H1 (cell line): ENCODE results near the gene RPS28. TPM values are rescaled to one million over a fixed set of nuclear protein-coding genes. Genes with fewer than 3 reads are reported as not detected.

Source experiments
- KDM1A ChIP-seq: fragments of 200-600, 300-600 bp; sonication (generic); IDR thresholded peaks from 2 replicates; pipeline ENCODE4 v1.7.1; 2016; ENCODE audit warnings: mild to moderate bottlenecking, low read length, borderline replicate concordance
- KDM4A ChIP-seq: IDR thresholded peaks from one replicate; pipeline ENCODE4 v1.7.1; 2012; ENCODE audit warnings: low read depth, mild to moderate bottlenecking, moderate library complexity, low read length, inconsistent platforms; ENCODE audit not compliant: severe bottlenecking
- MAFK ChIP-seq: IDR thresholded peaks from 2 replicates; pipeline ENCODE4 v1.6.1; 2012; ENCODE audit warnings: low read depth, mild to moderate bottlenecking, improper control_type of control experiment, low read length
- RAD21 ChIP-seq, 2 experiments: IDR thresholded peaks in 1 of 2; conservative IDR thresholded peaks in 1 of 2; 2 replicates each; pipeline ENCODE4 v1.6.1; 2011; ENCODE audit warnings: low read depth in 2 of 2, low read length in 2 of 2, improper control_type of control experiment in 1 of 2, inconsistent platforms in 1 of 2, mild to moderate bottlenecking in 1 of 2, moderate library complexity in 1 of 2
- RNF2 ChIP-seq: fragments of 200-900, 300-1000 bp; sonication (generic); IDR thresholded peaks from 2 replicates; pipeline ENCODE4 v1.7.1; 2016; ENCODE audit warnings: borderline replicate concordance, low read depth, mild to moderate bottlenecking, antibody characterized with exemption, low read length; ENCODE audit not compliant: poor library complexity, severe bottlenecking; ENCODE audit errors: missing control alignments
- polyA plus RNA-seq, 7 experiments: library from polyadenylated mRNA; depleted of rRNA in 3 of 7; stranded (reverse) in 5 of 7; unstranded in 2 of 7; fragments of >200 nt in 5 of 7; fragments of 200-250 nt in 2 of 7; gene quantifications; 1 replicate in 5 of 7; 2 replicates in 1 of 7; 4 replicates in 1 of 7; pipeline versions ENCODE4 v1.2.1 to v1.2.3, GENCODE V29; 2011 to 2013; ENCODE audit warnings: missing spikeins in 2 of 7, mixed read lengths in 2 of 7
- total RNA-seq: library from RNA; stranded (reverse); fragmentation: NEBNext Ultra II Directional; extraction: Animal tissue kit (Norgen Biotek cat#: 25700); gene quantifications from 2 replicates; pipeline ENCODE4 v1.2.1, GENCODE V29; 2021

Gene RPS28
- total and polyA plus RNA-seq, 2 of the 8 experiments (the other 6 are each of a cell fraction or from before 2014, with no cell fraction given): 1,241 to 1,699 TPM

GRCh38 chr19:8321986-8322637 lies 816 bp downstream of the RPS28 start (continued):
- TF ChIP-seq MAFK: no peak
- TF ChIP-seq KDM4A: no peak
- TF ChIP-seq RNF2: no peak
- no peak for TF ChIP-seq RAD21 (IDR thresholded peaks at IDR 0.05 in 1 of 2, conservative IDR thresholded peaks at IDR 0.05 in 1 of 2; ENCODE audit: low read depth in 2 of 2, low read length in 2 of 2)
- no peak for TF ChIP-seq KDM1A
